Fibroblast of skin of abdomen (primary cell): ENCODE data around the gene MIOS. TPM values are rescaled to one million over a fixed set of nuclear protein-coding genes. Genes with fewer than 3 reads are reported as not detected.

Source experiments
- DNase-seq: peaks from one replicate; pipeline ENCODE4 v3.0.0-alpha.2; 2013
- polyA plus RNA-seq, 2 experiments: library from polyadenylated mRNA; unstranded; fragments of 120-200 nt; gene quantifications; one replicate each; pipeline ENCODE4 v1.2.1, GENCODE V29; 2013; ENCODE audit not compliant: insufficient read length in 2 of 2

Gene MIOS
- polyA plus RNA-seq (2013, experiment 1 of 2; ENCODE audit: insufficient read length): 17.3 TPM
- 16.2 TPM for polyA plus RNA-seq (2013, experiment 2 of 2; ENCODE audit: insufficient read length)

GRCh38 chr7:7566651-7567611 lies at the start of gene MIOS:
Gene MIOS (plus strand): TSS chr7:7566884. CDS start chr7:7572476, 5,592 bp downstream.
- peak; percentile 68 for DNase-seq

DNA sequence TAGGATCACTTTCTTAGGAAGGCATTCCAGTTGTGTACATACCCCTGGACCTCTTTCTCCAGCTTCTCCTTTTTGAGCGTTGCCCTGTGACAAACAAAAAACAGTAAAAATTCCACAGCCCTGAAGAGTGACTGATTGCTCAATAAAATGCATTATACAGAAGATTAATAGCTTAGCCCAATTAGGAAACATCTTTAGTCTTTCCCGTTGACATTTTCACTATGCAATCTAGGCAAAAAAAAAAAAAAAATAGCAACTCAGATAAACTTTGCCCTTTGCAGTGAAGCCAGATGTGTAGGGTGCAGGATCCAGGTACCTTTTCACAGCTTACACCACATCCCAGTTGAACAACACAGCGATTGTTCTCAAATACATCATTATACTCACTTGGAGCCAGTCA lies 48.9 kb upstream of the MIOS start:
- no peak for DNase-seq

GRCh38 chr7:7519056-7519455 lies 47.6 kb upstream of the MIOS start:
- DNase-seq: no peak

- DNase-seq: no peak
Measured at GRCh38 chr7:7519528-7519927, 47.2 kb upstream of the MIOS start.

- DNase-seq: no peak
Measured at GRCh38 chr7:7521259-7521658, 45.4 kb upstream of the MIOS start.

DNA sequence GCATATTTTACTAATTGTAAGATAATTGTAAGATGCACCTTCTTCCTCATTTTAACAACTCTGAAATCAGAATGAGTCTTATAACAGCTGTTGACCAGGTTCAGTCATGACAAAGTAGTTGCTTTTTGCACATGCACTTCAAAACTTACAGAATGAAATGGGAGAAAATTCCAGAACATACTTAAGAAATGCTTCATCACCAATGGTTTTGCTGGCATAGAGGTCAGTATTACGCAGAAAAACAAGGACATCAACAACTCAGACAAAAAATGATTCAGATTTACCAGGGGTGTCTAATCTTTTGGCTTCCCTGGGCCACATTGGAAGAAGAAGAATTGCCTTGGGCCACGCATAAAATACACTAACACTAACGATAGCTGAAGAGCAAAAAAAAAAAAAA lies 44.3 kb upstream of the MIOS start:
- DNase-seq: no peak

GRCh38 chr7:7524121-7524520 lies 42.6 kb upstream of the MIOS start:
- no peak for DNase-seq

GRCh38 chr7:7526006-7526405 lies 40.7 kb upstream of the MIOS start:
- no peak for DNase-seq

DNA sequence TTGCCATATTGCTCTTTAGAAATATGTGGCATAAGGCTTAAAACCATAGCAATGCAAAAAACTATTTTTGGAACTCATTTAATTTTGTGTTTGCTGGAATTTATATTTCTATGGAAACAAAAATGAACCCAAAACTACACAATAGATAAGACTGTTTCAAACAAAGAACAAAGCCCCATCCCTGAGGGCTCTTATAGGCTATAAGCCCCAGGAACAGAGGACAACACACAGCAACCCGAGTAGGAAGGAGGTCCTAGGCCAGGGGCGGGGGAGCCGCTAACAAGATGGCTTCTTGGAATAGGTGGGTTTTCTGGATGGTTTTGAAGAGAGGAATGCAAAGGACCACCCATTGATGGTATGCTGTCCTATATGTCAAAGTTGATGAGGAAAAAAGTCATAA lies 39.6 kb upstream of the MIOS start:
- no peak for DNase-seq

- no peak for DNase-seq
Measured at GRCh38 chr7:7529328-7529727, 37.4 kb upstream of the MIOS start.

GRCh38 chr7:7533831-7534430 lies 32.8 kb upstream of the MIOS start:
- DNase-seq: no peak

DNA sequence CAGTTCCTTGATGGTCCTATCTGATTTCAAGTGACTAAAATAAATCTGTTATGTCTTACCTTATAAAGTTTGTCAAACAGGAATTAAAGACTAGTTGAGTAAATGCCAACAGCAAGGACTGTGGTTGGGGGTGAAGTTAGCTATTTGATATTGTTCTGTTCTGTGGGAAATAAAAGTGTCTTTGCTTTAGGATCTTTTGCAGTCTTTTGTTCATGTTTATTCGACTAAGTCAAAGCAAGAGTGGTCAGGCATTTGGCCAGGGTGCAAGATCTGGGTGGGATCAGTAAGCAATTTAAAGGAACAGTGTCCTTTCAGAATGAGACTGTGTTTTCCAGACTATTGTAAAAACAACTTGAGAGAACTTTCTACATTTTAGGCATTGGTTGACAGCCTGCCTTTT lies 31.0 kb upstream of the MIOS start, which contains the start of gene COL28A1:
TSS of gene COL28A1 (minus strand) at position 183 of the 400 bp plus-strand sequence. CDS start 2,998 bp downstream, outside the sequence.
- DNase-seq: no peak

- DNase-seq: no peak
Measured at GRCh38 chr7:7536396-7537019, 30.2 kb upstream of the MIOS start.

DNA sequence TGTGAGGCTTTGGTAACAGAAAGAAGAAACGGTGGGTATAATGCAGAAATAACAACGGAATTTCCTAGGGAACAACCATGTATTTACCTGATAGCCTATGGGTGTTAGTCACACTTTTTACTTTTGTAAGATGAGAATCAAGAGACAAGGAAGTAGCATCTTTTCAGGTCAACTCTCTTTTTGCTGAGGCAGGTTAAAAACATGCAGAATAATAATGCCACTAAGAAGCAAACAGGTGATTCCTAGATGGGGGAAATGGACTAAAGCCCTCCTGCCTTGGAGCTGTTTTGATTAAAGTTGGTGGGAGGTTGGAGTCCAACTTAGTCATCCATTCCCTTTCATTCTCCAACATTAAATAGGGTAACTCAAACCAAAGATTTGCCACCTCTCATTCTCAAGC lies 29.0 kb upstream of the MIOS start:
- no peak for DNase-seq

DNA sequence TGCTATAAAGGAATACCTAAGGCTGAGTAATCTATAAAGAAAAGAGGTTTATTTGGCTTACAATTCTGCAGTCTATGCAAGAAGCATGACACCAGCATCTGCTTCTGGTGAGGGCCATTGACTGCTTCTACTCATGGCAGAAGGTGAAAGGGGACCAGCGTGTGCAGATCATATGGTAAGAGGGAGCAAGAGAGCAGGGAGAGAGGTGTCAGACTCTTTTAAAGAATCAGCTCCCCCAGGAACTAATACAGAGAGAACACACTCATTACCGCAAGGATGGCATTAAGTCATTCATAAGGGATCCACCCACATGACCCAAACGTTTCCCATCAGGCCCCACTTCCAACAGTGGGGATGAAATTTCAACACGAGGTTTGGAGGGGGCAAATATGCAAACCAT lies 27.5 kb upstream of the MIOS start:
- DNase-seq: no peak

DNA sequence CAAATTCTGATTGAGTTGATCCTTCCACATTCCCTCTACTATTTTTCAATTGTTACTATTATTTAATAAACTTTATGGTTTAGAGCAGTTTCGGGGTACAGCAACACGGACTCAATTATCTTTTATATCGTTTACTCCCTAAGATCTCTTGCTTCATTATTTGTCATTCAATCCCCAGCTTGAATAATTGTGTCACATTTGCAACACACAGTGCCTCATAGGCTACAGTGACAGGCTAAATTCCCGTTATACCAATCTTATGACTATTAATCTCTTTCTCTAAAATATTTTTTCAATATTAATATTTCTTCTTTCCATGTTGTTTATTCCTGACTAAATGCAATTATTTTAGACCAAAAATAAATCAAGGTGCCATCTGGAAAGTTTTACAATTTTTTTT lies 27.0 kb upstream of the MIOS start:
- DNase-seq: no peak

- no peak for DNase-seq
Measured at GRCh38 chr7:7542251-7542835, 24.3 kb upstream of the MIOS start.

- no peak for DNase-seq
Measured at GRCh38 chr7:7548407-7548806, 18.3 kb upstream of the MIOS start.

- no peak for DNase-seq
Measured at GRCh38 chr7:7550663-7551062, 16.0 kb upstream of the MIOS start.

DNA sequence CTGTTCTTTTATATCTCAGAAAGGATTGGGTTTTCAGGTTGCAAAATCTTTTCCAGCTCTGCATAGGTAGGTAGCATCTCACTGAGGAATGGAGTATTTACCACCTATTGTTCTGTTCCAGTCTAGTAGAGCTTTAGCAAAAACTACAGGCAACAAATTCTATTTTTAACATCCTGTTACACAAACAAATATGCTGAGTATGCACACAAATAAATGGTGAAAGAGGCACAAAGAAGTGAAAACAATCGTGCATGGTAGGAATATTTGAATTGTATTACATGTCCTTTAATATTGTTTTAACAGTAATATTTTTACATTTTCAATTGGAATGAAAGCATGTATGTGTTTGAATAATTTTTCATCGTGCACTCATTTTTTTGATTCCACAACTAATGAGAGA lies 14.5 kb upstream of the MIOS start:
- no peak for DNase-seq

- no peak for DNase-seq
Measured at GRCh38 chr7:7553386-7553785, 13.3 kb upstream of the MIOS start.

GRCh38 chr7:7554021-7554432 lies 12.7 kb upstream of the MIOS start:
- DNase-seq: peak; percentile 81
